ENCODE measurements around the gene CGB7. TPM values are rescaled to one million over a fixed set of nuclear protein-coding genes. Genes with fewer than 3 reads are reported as not detected.
A peak's percentile ranks its signal among the peaks of the same experiment; 100 is the strongest.

Gene CGB7
- total RNA-seq: not detected
- long read RNA-seq: 0 reads

DNA sequence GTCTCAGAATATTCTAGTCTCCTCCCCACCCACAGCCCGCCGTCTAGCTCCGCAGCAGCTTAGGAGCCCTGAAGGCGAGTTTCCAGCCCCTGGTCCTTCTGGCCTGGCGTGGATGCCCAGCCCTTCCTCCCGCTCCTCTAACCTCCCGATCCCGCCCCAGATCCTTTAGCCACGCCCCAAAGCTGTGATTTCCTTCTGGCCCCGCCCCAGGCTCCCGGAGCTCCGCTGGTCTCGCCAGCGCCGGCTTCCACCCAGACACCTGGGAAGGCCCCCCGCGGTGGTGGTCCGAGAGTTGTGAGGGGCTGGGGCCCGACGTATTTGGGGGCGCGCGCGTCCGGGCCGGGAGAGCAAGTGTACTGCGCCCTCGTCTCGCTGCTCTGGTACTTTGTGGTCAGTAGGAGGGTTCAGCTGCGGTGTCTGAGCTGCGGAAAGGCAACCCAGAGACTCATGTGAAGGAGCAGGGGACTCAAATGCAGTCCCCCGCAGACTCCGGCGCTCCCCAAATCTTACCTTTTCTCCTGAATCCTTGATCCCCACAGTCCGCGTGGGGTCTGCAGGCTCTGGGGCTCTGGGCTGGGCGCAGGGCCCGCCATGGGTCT lies at the start of gene CGB7:
TSS of gene CGB7 (minus strand) at position 114 of the 599 bp plus-strand sequence. CDS start 2,374 bp downstream, outside the sequence.
- peak; percentile 73 to 77 (median 73) for DNase-seq
- peak within 1 kb of the TSS; percentile 24 to 43 (median 35) for H3K4me3 ChIP-seq
- 8% methylated on average over 12 of the region's 38 CpGs for WGBS (ENCODE audit: insufficient coverage, low coverage, low lambda C conversion rate, missing lambda C conversion rate)
- no peaks in the 10 kb centered on the region for H3K36me3 ChIP-seq
- TF ChIP-seq, protein P1, sequence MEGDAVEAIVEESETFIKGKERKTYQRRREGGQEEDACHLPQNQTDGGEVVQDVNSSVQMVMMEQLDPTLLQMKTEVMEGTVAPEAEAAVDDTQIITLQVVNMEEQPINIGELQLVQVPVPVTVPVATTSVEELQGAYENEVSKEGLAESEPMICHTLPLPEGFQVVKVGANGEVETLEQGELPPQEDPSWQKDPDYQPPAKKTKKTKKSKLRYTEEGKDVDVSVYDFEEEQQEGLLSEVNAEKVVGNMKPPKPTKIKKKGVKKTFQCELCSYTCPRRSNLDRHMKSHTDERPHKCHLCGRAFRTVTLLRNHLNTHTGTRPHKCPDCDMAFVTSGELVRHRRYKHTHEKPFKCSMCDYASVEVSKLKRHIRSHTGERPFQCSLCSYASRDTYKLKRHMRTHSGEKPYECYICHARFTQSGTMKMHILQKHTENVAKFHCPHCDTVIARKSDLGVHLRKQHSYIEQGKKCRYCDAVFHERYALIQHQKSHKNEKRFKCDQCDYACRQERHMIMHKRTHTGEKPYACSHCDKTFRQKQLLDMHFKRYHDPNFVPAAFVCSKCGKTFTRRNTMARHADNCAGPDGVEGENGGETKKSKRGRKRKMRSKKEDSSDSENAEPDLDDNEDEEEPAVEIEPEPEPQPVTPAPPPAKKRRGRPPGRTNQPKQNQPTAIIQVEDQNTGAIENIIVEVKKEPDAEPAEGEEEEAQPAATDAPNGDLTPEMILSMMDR (IDR thresholded peaks at IDR 0.05): no peak
- TF ChIP-seq POLR2A (IDR thresholded peaks at IDR 0.05): no peak
- H3K9me3 ChIP-seq: no peaks in the 10 kb centered on the region
- H3K27me3 ChIP-seq: no peaks in the 10 kb centered on the region
- peak; percentile 78 to 83 (median 80) for ATAC-seq
- peaks cover 0 to 9% (median under 1%) of the 10 kb centered on the region in 4 donors for H3K4me1 ChIP-seq
- intact Hi-C loops (cut with DNase I): no loop called here
- H3K27ac ChIP-seq: no peak within 1 kb of the TSS

DNA sequence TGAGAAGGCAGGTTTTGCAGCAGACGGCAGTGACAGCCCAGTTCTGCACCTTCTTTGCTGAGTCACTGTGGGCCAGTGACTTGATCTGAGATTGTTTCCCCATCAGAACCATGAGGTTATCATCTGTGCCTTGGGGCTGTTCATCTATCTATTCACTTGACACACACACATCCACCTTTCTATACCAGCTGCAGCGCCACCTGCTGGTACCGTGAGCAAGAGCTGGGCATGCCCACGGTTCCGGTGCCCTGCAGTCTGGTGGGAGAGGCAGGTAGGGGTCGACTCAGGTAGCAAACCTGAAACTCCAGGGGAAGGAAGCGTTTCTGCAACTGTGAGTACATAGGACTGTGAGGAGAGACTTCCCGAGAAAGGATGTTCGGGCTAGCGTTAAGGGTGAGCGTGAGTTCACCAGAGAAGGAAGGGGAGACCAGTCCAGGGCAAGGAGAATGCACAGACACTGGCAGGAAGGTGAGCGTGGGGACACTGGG lies 49.1 kb upstream of the CGB7 start:
- DNase-seq: peak in 1 of 3 donors; percentile 65
- no peak for TF ChIP-seq POLR2A (IDR thresholded peaks at IDR 0.05)
- TF ChIP-seq, protein P1 (IDR thresholded peaks at IDR 0.05): peak; percentile 64 to 79 (median 78)
- peak; percentile 60 to 76 (median 66) for ATAC-seq
- Histone ChIP-seq H3K4me3 (no peak overlapping the region), H3K36me3 (peaks cover 0 to 63% (median 24%) of the 10 kb centered on the region in 4 donors), H3K4me1 (no peaks in the 10 kb centered on the region), H3K27ac (no peak overlapping the region), H3K27me3 (no peaks in the 10 kb centered on the region), H3K9me3 (no peaks in the 10 kb centered on the region)
- intact Hi-C loops (cut with DNase I): no loop called here
- 49% methylated on average over 10 of the region's 12 CpGs for whole genome bisulfite sequencing (ENCODE audit: insufficient coverage, low coverage, low lambda C conversion rate, missing lambda C conversion rate)

DNA sequence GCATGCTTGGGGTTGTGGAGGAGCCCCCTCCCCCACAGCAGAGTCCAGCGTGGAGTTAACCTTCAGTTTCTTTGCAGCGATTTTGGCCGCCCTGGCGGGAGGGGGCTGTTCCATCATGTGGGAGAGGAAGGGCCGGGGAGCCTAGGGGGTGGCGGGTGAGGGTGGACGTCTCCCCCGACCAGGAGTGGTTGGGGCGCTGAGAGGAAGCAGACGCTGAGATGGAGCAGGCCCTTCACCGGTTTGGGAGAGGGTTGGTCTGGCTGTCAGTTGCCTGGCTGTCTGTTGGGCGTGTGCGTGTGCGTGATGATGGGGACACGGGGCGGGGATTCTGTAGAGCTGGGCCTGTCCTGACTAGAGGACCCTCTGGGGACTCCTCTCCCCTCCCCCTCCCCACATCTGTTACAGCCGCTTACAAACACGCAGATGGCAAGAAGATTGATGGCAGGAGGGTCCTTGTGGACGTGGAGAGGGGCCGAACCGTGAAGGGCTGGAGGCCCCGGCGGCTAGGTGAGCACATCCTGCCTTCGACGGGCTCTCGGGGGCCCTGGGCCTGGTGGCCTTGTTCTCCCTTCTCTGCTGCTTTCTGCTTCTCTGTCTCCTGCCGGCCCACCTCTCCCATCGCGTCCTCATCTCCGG lies 46.8 kb upstream of the CGB7 start:
- no peak overlapping the region for H3K4me3 ChIP-seq
- intact Hi-C loops (cut with DNase I): loop anchor here in 1 of 2 donors (5.0 kb wide), 2 partner anchors 33 to 93 kb away; no protein-coding TSS in a partner anchor
- peaks cover under 1 to 84% (median 33%) of the 10 kb centered on the region in 4 donors for H3K36me3 ChIP-seq
- 76% methylated on average over 5 of the region's 30 CpGs for WGBS (ENCODE audit: insufficient coverage, low coverage, low lambda C conversion rate, missing lambda C conversion rate)
- H3K27me3 ChIP-seq: no peaks in the 10 kb centered on the region
- no peak for TF ChIP-seq POLR2A (IDR thresholded peaks at IDR 0.05)
- TF ChIP-seq, protein P1 (IDR thresholded peaks at IDR 0.05): no peak
- ATAC-seq (no peak), DNase-seq (no peak)
- no peak overlapping the region for H3K27ac ChIP-seq
- H3K9me3 ChIP-seq: no peaks in the 10 kb centered on the region
- H3K4me1 ChIP-seq: peaks cover 0 to under 1% (median 0%) of the 10 kb centered on the region in 4 donors

DNA sequence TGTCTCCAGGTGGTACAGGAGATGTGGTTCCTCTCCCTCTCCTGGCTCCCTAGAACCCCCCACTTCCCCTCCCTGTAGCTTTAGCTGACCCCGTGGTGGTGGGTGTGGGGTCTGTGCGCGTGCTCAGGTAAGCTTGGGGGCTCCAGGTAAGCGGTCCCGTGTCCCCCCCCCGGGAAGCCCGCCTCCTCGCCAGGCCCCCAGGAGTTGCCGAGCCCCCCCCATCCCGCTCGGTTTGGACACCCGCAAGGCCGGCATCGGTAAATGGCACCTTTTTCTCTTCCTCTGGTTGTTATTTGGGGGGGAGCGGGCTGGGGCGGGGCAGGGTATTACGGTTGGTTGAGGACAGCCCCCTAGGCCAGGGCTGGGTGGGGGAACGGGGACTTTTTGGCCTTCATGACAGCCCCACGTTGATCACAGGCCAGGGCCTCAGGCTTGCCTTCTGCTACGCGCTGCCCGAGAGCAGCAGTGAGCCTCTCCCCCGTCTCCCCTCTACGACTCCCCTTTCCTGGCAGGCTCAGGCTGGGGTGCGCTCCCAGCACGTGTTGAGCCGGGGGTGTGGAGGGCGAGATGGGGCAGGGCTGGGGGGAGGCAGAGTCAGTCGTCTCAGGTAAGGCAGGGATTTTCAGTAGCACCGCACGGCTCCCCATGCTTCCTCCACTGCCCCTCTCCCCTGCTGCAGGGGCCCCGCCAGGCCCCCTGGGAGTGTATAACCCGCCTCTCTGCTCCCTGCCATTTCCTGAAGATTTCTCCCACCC lies 46.0 kb upstream of the CGB7 start:
- TF ChIP-seq, protein P1 (IDR thresholded peaks at IDR 0.05): no peak
- no peak for TF ChIP-seq POLR2A (IDR thresholded peaks at IDR 0.05)
- DNase-seq (no peak), ATAC-seq (no peak)
- Histone ChIP-seq H3K9me3 (no peaks in the 10 kb centered on the region), H3K4me1 (peaks cover 0 to 9% (median 4%) of the 10 kb centered on the region in 4 donors), H3K27ac (no peak overlapping the region), H3K27me3 (no peaks in the 10 kb centered on the region), H3K4me3 (no peak overlapping the region), H3K36me3 (peaks cover 6 to 88% (median 33%) of the 10 kb centered on the region in 4 donors)
- WGBS (ENCODE audit: insufficient coverage, low coverage, low lambda C conversion rate, missing lambda C conversion rate): 100% methylated on average over 1 of the region's 33 CpGs
- intact Hi-C loops (cut with DNase I): loop anchor here in 1 of 2 donors (5.0 kb wide), 2 partner anchors 34 to 94 kb away; no protein-coding TSS in a partner anchor
